HG02943 (cell line): Measurements from ENCODE around the gene TAC4.

ENCODE experiments used
- ATAC-seq: cut with Tn5 transposase; IDR thresholded peaks from one replicate; pipeline ENCODE4 v1.9.1; 2021; ENCODE audit warnings: mild to moderate bottlenecking, low read depth, moderate library complexity; ENCODE audit not compliant: unreplicated experiment

TAC4 gene

GRCh38 chr17:49819651-49820050, 28.2 kb downstream of the TAC4 start:
- ATAC-seq = no peak

- no peak for ATAC-seq
These were observed 28.7 kb downstream of the TAC4 start for GRCh38 chr17:49819138-49819537.

GRCh38 chr17:49817993-49818392, 29.9 kb downstream of the TAC4 start:
- ATAC-seq = no peak

GRCh38 chr17:49815761-49816281, 32.0 kb downstream of the TAC4 start:
- ATAC-seq = no peak

GRCh38 chr17:49814781-49815529, 32.9 kb downstream of the TAC4 start:
- ATAC-seq = no peak

- ATAC-seq = no peak
These were observed 38.8 kb downstream of the TAC4 start for GRCh38 chr17:49809056-49809455.

- no peak for ATAC-seq
These were observed 49.1 kb downstream of the TAC4 start for GRCh38 chr17:49798738-49799137.

- no peak for ATAC-seq
These were observed 49.7 kb downstream of the TAC4 start for GRCh38 chr17:49798182-49798581.

GRCh38 chr17:49795372-49795771, 52.5 kb downstream of the TAC4 start:
- ATAC-seq = no peak

GRCh38 chr17:49793309-49793708, 54.6 kb downstream of the TAC4 start:
- no peak for ATAC-seq

- ATAC-seq = no peak
These were observed 58.7 kb downstream of the TAC4 start for GRCh38 chr17:49789243-49789578.

GRCh38 chr17:49788478-49789242, 59.2 kb downstream of the TAC4 start, which contains the start of gene KAT7:
KAT7 (plus strand) TSS chr17:49788681; CDS start chr17:49788835, 154 bp downstream.
- peak; percentile 90 for ATAC-seq
